Endothelial cell of umbilical vein (primary cell): ENCODE data around the gene EGLN1. TPM values are rescaled to one million over a fixed set of nuclear protein-coding genes. Genes with fewer than 3 reads are reported as not detected.

Experiments used
- BruUV-seq: library from RNA; stranded (reverse); fragments of 400-500 nt; replicated peaks from 2 replicates; lab custom pipeline; 2021; lab: Mats Ljungman, UMichigan
- CTCF ChIA-PET: fragments of 300-600, 350-600 bp; sonication (Branson Sonifier 250); formaldehyde crosslinking; loops from one replicate; lab custom pipeline; 2021; ENCODE audit warnings: antibody characterized with exemption, inconsistent platforms; lab: Charles Lee
- POLR2A ChIA-PET: fragments of 300-600, 350-600 bp; sonication (Branson Sonifier 250); formaldehyde crosslinking; loops from one replicate; lab custom pipeline; 2021; ENCODE audit warnings: antibody characterized with exemption, inconsistent platforms; lab: Charles Lee
- DNase-seq: peaks from one replicate; pipeline ENCODE4 v3.0.0-alpha.2; 2011; ENCODE audit warnings: low read depth, low spot score
- FAIRE-seq: peaks from 2 replicates; lab custom pipeline; 2011; peaks lifted over from hg19 to GRCh38; lab: Jason Lieb, UNC
- H2AFZ ChIP-seq: 2 replicates; pipeline ENCODE4 v1.6.0; 2012; ENCODE audit warnings: low read depth, low read length, control low read depth, inconsistent platforms
- H3K27ac ChIP-seq: 2 replicates; pipeline ENCODE4 v1.5.1; 2011; ENCODE audit warnings: low read depth, mild to moderate bottlenecking, control low read depth, low read length, moderate library complexity; ENCODE audit not compliant: insufficient read depth
- H3K27me3 ChIP-seq, 2 experiments: 2 replicates each; pipeline versions ENCODE4 v1.6.0 to v1.6.1; 2011; ENCODE audit warnings: low read length in 2 of 2, mixed read lengths in 1 of 2; ENCODE audit not compliant: control insufficient read depth in 2 of 2, insufficient read depth in 2 of 2
- H3K36me3 ChIP-seq, 2 experiments: 2 replicates in 1 of 2; 3 replicates in 1 of 2; pipeline ENCODE4 v1.5.1; 2011; ENCODE audit warnings: low read length in 2 of 2, mild to moderate bottlenecking in 1 of 2, moderate library complexity in 1 of 2; ENCODE audit not compliant: control insufficient read depth in 2 of 2, insufficient read depth in 2 of 2; ENCODE audit errors: extremely low read depth in 1 of 2
- H3K4me1 ChIP-seq: 3 replicates; pipeline ENCODE4 v1.5.1; 2011; ENCODE audit warnings: mild to moderate bottlenecking, low read length; ENCODE audit not compliant: control insufficient read depth, insufficient read depth; ENCODE audit errors: extremely low read depth
- H3K4me2 ChIP-seq: 2 replicates; pipeline ENCODE4 v1.6.1; 2011; ENCODE audit warnings: low read length, control low read depth, mixed read lengths; ENCODE audit not compliant: insufficient read depth
- H3K4me3 ChIP-seq, 3 experiments: fragments of 200-600 bp in 1 of 3; sonication (generic), shearing (Covaris generic) in 1 of 3; replicated peaks in 1 of 3; 2 replicates each; pipeline ENCODE4 v1.5.1; 2011 to 2016; ENCODE audit warnings: control low read depth in 3 of 3, low read length in 3 of 3, mild to moderate bottlenecking in 2 of 3, inconsistent platforms in 1 of 3, low read depth in 1 of 3, moderate library complexity in 1 of 3; ENCODE audit not compliant: insufficient read depth in 1 of 3
- H3K79me2 ChIP-seq: 2 replicates; pipeline ENCODE4 v1.6.0; 2012; ENCODE audit warnings: low read length, inconsistent platforms; ENCODE audit not compliant: control insufficient read depth, insufficient read depth
- H3K9ac ChIP-seq: replicated peaks from 2 replicates; pipeline ENCODE3; 2011; ENCODE audit warnings: low read length, control low read depth; ENCODE audit not compliant: insufficient read depth; ENCODE audit errors: extremely low read depth
- H3K9me1 ChIP-seq: replicated peaks from 3 replicates; pipeline ENCODE4 v1.6.0; 2011; ENCODE audit warnings: mild to moderate bottlenecking, low read length; ENCODE audit not compliant: control insufficient read depth, insufficient read depth; ENCODE audit errors: extremely low read depth
- H3K9me3 ChIP-seq: replicated peaks from 2 replicates; pipeline ENCODE4 v1.5.1; 2012; ENCODE audit warnings: low read length, inconsistent platforms; ENCODE audit not compliant: control insufficient read depth, insufficient read depth
- H4K20me1 ChIP-seq: replicated peaks from 2 replicates; pipeline ENCODE3; 2011; ENCODE audit warnings: mild to moderate bottlenecking, low read length; ENCODE audit not compliant: control insufficient read depth, insufficient read depth; ENCODE audit errors: extremely low read depth
- CTCF ChIP-seq, 2 donors: IDR thresholded peaks; 1 replicate in 1 of 2; 2 replicates in 1 of 2; pipeline ENCODE4 v1.5.1; 2011; ENCODE audit warnings: low read length in 2 of 2, mild to moderate bottlenecking in 2 of 2, moderate library complexity in 2 of 2, control low read depth in 1 of 2, inconsistent platforms in 1 of 2, low read depth in 1 of 2; ENCODE audit not compliant: insufficient read depth in 1 of 2; ENCODE audit errors: extremely low read depth in 1 of 2
- EZH2 ChIP-seq: IDR thresholded peaks from 2 replicates; pipeline ENCODE4 v1.6.1; 2012; ENCODE audit warnings: borderline replicate concordance, low read depth, mild to moderate bottlenecking, moderate library complexity, low read length, inconsistent platforms; ENCODE audit not compliant: severe bottlenecking
- FOS ChIP-seq: IDR thresholded peaks from 2 replicates; pipeline ENCODE4 v1.6.1; 2011; ENCODE audit warnings: mild to moderate bottlenecking, low read length, moderate library complexity, borderline replicate concordance; ENCODE audit not compliant: insufficient read depth
- GATA2 ChIP-seq: IDR thresholded peaks from 2 replicates; pipeline ENCODE4 v1.7.0; 2011; ENCODE audit warnings: low read depth, mild to moderate bottlenecking, moderate library complexity, mixed read lengths, low read length; ENCODE audit not compliant: insufficient read length, insufficient read depth
- JUN ChIP-seq: IDR thresholded peaks from 2 replicates; pipeline ENCODE4 v1.6.1; 2011; ENCODE audit warnings: borderline replicate concordance, low read depth; ENCODE audit not compliant: insufficient read length, insufficient read depth
- MAX ChIP-seq: IDR thresholded peaks from 2 replicates; pipeline ENCODE4 v1.6.1; 2011; ENCODE audit not compliant: insufficient read depth, insufficient read length
- MYC ChIP-seq: IDR thresholded peaks from one replicate; pipeline ENCODE4 v1.6.1; 2011; ENCODE audit warnings: mild to moderate bottlenecking, low read depth, low read length
- POLR2A ChIP-seq: IDR thresholded peaks from 2 replicates; pipeline ENCODE4 v1.6.1; 2012; ENCODE audit warnings: low read depth, mild to moderate bottlenecking, control low read depth, low read length
- POLR2AphosphoS5 ChIP-seq: IDR thresholded peaks from 2 replicates; pipeline ENCODE4 v1.6.1; 2012; ENCODE audit warnings: low read depth, mild to moderate bottlenecking, control low read depth, low read length, moderate library complexity; ENCODE audit not compliant: insufficient read depth
- dilution Hi-C: fragments of 300-500 bp; cut with MboI; formaldehyde crosslinking; loops from one replicate; pipeline ENCODE4 v1.15.0; 2019; ENCODE audit warnings: low sequenced_read_pairs; ENCODE audit not compliant: extremely low pct_ligation_motif_present
- intact Hi-C: fragments of 100-400 bp; cut with micrococcal nuclease; formaldehyde crosslinking; loops from one replicate; pipeline ENCODE4 v1.10.0; 2022
- polyA plus RNA-seq, 4 experiments: library from polyadenylated mRNA; depleted of rRNA in 3 of 4; stranded (reverse) in 3 of 4; unstranded in 1 of 4; fragments of >200 nt; gene quantifications; 2 replicates each; pipeline versions ENCODE4 v1.2.1 to v1.2.3, GENCODE V29; 2011 to 2012; ENCODE audit warnings: missing spikeins in 1 of 4
- total RNA-seq: library from RNA; stranded (reverse); gene quantifications from 2 replicates; pipeline ENCODE4 v1.2.3, GENCODE V29; 2021

EGLN1 gene
- total and polyA plus RNA-seq, 2 donors (not counting 3 experiments of a cell fraction or from before 2014, with no cell fraction given), result 13.7 to 38.1 TPM

GRCh38 chr1:231335663-231336602 lies 86.2 kb downstream of the EGLN1 start:
- TF ChIP-seq CTCF (IDR thresholded peaks at IDR 0.05; ENCODE audit: extremely low read depth in 1 of 2, insufficient read depth in 1 of 2, low read depth in 1 of 2, low read length in 2 of 2), result no peak
- no peak for TF ChIP-seq MYC
- no peak for TF ChIP-seq POLR2A
- TF ChIP-seq EZH2, result no peak
- TF ChIP-seq GATA2, result no peak
- no peak for TF ChIP-seq FOS
- TF ChIP-seq POLR2AphosphoS5, result no peak
- no peak for TF ChIP-seq MAX
- TF ChIP-seq JUN, result no peak
- ChIA-PET POLR2A (no interaction called here), CTCF (interaction anchor here (1.1 to 1.4 kb wide), 3 partner anchors 12 to 21 kb away, joined by 3 to 4 read pairs (median 4); no protein-coding TSS in a partner anchor)
- Histone ChIP-seq H3K4me2 (peak overlapping the region; percentile 82), H3K9me3 (no peaks in the 10 kb centered on the region), H3K36me3 (no peaks in the 10 kb centered on the region), H3K27ac (no peak overlapping the region), H3K9me1 (no peaks in the 10 kb centered on the region), H3K4me1 (peaks cover 47% of the 10 kb centered on the region), H3K4me3 (peak overlapping the region; percentile 14 to 89 (median 70)), H4K20me1 (peaks cover 4% of the 10 kb centered on the region), H3K79me2 (peaks cover 74% of the 10 kb centered on the region), H3K9ac (peak overlapping the region; percentile 93), H2AFZ (no peak overlapping the region), H3K27me3 (no peaks in the 10 kb centered on the region)
- dilution Hi-C loops, result no loop called here
- DNase-seq (no peak), FAIRE-seq (no peak)
- BruUV-seq, result no TSS peak
- intact Hi-C loops, result loop anchor here (2.0 to 10.0 kb wide), 4 partner anchors 19 to 359 kb away; partner anchors contain the start of genes ARV1 and TTC13
